ENCODE measurements around the gene UBAC1.
"Not testable (repeated sequence)": the region's sequence is repeated elsewhere in the genome, so short reads cannot be mapped to it uniquely, and the experiment has no call there.

The UBAC1 gene

GRCh38 chr9:135976531-135976930 lies 15.4 kb upstream of the UBAC1 start:
- DNase-seq = no peak

- DNase-seq = no peak
Observed at GRCh38 chr9:135975834-135976233, 14.7 kb upstream of the UBAC1 start.

GRCh38 chr9:135974220-135974573 lies 13.0 kb upstream of the UBAC1 start:
- DNase-seq = no peak

- DNase-seq = no peak
Observed at GRCh38 chr9:135973277-135974219, 12.4 kb upstream of the UBAC1 start.

GRCh38 chr9:135971892-135972291 lies 10.7 kb upstream of the UBAC1 start:
- no peak for DNase-seq

GRCh38 chr9:135971111-135971766 lies 10.1 kb upstream of the UBAC1 start:
- DNase-seq = no peak

GRCh38 chr9:135970128-135970815 lies 9.1 kb upstream of the UBAC1 start:
- DNase-seq = no peak

GRCh38 chr9:135969064-135969683 lies 8.0 kb upstream of the UBAC1 start:
- DNase-seq = no peak

GRCh38 chr9:135968601-135969000 lies 7.4 kb upstream of the UBAC1 start:
- no peak for DNase-seq

GRCh38 chr9:135968083-135968476 lies 6.9 kb upstream of the UBAC1 start:
- DNase-seq = no peak

GRCh38 chr9:135966916-135967260 lies 5.7 kb upstream of the UBAC1 start:
- not testable (repeated sequence) for DNase-seq

- DNase-seq = no peak
Observed at GRCh38 chr9:135965124-135965756, 4.1 kb upstream of the UBAC1 start.

GRCh38 chr9:135963938-135964337 lies 2.8 kb upstream of the UBAC1 start:
- no peak for DNase-seq

- no peak for DNase-seq
Observed at GRCh38 chr9:135963338-135963737, 2.2 kb upstream of the UBAC1 start.

GRCh38 chr9:135962696-135963307 lies 1.6 kb upstream of the UBAC1 start:
- DNase-seq = no peak

- DNase-seq = no peak
Observed at GRCh38 chr9:135961811-135962695, 880 bp upstream of the UBAC1 start.

- no peak for DNase-seq
Observed at GRCh38 chr9:135960411-135961276, 529 bp downstream of the UBAC1 start.

- DNase-seq = no peak
Observed at GRCh38 chr9:135959814-135960213, 1.4 kb downstream of the UBAC1 start.

GRCh38 chr9:135958485-135958884 lies 2.7 kb downstream of the UBAC1 start:
- DNase-seq = no peak

- DNase-seq = no peak
Observed at GRCh38 chr9:135957431-135957830, 3.7 kb downstream of the UBAC1 start.
